ENCODE measurements around the gene NBPF3.
"Not testable (repeated sequence)": the region's sequence is repeated elsewhere in the genome, so short reads cannot be mapped to it uniquely, and the experiment has no call there.

NBPF3 gene

GRCh38 chr1:21495225-21495820 is 55.4 kb downstream of the NBPF3 start:
- no peak for FAIRE-seq

- no peak for FAIRE-seq
Observed at GRCh38 chr1:21496063-21496462, 56.1 kb downstream of the NBPF3 start.

- no peak for FAIRE-seq
Observed at GRCh38 chr1:21496886-21497285, 56.9 kb downstream of the NBPF3 start.

- FAIRE-seq, result no peak
Observed at GRCh38 chr1:21497466-21498061, 57.6 kb downstream of the NBPF3 start.

DNA sequence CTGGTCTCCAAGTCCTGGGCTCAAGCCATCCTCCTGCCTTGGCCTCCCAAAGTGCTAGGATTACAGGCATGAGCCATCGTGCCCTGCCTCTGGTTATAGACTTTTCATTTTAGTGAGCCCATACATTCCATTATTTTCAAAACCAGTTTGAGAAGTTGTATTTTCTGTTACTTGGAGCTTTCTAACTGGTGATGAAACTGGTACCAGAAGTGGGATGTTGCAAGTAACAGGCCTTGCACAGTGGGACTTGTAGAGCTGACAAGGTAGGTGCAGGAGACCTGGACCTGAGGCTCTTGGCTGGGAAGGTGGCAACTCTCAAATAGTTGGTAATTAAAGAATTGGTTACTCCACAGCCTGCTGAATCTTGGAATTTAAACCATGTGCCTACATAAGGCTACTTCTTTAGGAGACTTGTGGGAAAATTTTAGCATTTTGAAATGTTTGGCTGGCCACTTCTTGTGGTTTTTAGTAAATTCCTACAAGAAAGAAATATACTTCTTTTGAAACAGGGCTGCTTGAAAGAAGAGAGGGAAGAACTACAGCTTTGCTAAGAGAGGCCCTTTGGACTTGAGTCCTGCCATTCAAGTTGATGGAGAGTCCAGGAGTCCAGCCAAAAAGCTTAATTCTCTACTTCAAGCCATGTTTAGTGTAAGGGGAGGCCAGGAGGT is 59.5 kb downstream of the NBPF3 start:
- no peak for FAIRE-seq

DNA sequence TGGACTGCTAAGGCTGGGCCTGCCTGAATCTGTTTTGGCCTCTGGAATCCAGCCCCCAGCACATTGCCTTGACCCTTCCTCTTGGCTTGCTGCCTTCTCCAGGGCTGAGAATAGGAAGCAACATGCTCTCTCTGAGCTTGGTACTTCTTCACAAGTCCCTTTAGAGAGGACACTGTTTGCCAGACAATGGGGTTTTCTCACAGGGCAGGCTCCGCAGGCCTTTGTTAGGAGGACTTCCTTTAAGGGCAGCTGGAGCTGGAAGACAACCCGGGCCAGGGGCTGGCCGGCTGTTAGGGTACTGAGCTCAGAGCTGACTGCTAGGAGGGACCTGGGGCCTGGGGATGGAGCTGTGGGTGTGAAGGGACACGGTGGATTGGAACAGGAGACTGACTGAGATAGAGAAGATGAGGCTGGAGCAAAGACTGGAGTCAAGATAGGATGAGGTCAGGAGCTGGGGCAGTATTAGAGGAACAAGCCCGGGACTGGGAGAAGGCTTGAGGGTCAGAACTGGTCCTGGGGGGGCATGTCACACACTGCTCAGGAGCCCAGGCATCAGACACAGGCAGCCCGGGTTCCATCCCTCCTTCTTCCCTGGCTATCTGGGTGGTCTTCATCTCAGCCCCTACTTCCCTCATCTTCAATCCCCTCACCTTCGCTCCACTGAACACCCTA is 63.9 kb downstream of the NBPF3 start:
- FAIRE-seq, result no peak

- FAIRE-seq, result no peak
Observed at GRCh38 chr1:21506804-21507203, 66.9 kb downstream of the NBPF3 start.

DNA sequence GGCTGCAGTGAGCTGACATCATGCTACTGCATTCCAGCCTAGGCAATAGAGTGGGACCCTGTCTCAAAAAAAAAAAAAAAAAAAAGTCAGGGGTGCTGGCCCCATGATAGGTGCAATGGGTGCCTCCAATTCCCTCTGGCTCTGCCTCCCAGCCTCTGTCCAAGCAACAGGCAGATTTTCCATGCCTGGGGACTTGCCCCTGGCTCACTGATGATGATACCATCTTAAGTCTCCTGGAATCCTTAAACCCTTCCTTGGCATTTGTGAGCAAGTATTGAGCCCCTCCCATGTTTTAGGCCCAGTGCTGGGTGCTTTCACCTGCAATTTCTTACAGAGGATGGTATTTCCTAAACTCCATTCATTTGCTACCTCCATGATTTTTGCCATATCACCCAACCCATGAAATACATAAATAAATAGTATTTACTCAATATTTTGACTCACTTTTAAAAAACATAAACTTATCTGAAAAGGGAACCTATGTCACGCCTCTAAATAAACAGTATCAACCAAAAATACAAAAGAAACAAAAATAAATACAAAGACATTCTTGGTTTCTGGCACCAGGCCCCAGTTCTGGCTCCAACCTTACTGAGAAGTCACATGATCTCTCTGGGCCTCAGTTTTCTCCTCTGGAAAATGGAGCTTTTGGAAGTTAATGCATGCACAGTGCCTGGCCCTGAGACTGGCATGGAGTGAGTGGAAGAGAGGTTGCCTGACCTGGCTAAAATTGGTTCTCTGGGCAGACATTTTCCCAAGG is 67.8 kb downstream of the NBPF3 start:
- FAIRE-seq, result no peak

DNA sequence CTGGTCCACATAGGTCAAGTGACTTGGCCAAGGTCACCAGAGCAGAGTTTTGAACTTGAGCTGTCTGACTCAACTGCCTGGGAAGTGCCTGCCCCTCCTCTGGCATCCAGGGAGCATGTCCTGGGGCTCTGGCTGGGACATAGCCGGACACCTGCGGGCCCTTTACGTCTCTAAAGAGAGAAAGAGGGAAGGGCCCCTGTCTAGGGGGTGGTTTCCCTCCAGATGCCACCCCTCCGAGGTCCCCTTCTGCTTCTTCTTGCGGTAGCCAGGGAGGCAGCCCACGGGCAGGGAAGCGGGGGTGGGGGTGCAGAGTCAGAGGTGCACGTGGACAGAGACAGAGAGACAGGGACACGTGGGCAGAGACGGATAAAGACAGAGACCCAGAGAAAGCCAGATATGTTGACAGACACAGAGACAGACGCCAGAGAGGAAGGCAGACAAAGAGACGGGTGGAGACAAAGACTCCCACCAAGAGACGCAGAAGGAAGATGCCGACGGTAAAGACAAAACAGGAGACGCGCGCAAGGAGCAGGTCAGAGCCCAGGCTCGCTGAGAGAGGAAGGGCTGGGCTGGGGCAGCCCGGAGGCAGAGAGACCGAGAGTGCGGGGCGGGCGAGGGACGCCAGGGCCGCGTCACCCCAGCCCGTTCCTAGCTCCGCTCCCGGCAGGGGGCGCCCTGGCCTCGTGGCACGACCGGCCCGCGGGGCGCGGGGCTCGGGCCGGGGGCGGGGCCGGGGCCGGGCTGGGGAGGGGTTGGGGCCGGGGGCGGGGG is 68.8 kb downstream of the NBPF3 start:
- no peak for FAIRE-seq

DNA sequence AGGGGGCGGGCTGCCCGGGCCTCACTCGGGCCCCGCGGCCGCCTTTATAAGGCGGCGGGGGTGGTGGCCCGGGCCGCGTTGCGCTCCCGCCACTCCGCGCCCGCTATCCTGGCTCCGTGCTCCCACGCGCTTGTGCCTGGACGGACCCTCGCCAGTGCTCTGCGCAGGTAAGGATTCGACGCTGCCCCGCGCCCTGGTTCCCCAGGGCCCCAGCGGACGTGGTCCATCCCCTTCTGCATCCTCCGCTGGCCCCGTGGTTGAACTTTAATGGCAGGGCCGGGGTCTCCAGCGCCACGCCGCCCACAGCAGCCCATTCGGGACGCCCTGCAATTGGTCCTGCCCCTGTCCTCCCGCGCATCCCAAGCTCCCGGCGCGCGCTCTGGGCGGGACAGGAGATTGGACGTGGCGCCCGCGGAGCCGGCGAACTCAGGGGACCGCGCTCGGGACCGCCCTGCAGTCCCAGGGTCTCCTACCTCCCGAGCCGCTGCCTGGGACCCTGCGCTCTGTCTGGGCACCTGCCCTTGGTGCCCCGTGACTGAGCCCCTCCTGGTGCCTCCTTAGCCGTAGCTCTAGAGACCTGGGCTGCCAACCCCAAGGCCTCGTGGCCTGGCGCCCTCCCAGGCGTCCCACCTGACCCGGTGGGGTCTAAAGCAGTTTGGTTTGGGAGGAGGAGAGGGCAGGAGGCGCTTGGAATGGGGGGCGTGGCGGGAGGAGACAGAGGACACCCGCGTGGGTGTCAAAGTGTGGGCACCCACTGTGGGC is 69.6 kb downstream of the NBPF3 start, which contains the start of gene ALPL:
Gene ALPL (plus strand): TSS at position 73 of the 762 bp plus-strand sequence. CDS start 44,659 bp downstream, outside the sequence.
- FAIRE-seq, result no peak

GRCh38 chr1:21510113-21510493 is 70.2 kb downstream of the NBPF3 start:
- no peak for FAIRE-seq

DNA sequence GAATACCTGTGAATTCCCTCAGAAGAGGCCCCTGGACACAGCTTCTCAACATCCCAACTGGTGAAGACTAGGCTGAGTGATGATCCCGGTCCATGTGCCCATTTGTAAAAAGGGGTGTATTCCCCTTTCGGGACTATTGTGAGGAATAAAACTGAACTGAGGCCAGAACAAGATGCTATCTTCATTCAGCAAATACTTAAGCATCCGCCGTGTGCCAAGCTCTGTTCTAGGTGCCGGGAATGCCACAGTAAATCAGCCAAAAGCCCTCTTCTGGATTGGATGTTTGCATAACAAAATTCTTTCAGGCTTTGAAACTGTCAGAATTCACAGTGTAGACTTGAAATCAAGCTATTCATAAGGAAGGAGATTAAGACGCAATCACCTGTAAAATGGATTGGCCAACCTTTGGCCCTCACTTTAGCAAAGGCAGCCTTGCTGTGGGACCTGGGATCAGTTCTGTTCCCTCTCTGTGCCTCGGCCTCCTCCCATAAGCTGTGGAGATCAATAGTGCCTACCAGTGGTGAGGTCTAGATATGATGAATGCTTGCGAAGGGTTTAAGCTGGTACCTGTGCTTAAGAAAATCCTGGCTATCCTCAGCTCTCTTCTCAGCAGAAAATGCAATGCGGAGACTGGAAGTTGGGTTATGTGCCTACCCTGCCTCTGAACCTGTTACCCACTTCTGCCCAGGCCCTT is 71.1 kb downstream of the NBPF3 start:
- FAIRE-seq, result no peak

- FAIRE-seq, result no peak
Observed at GRCh38 chr1:21511579-21512522, 71.9 kb downstream of the NBPF3 start.

GRCh38 chr1:21514245-21514644 is 74.3 kb downstream of the NBPF3 start:
- FAIRE-seq, result no peak

GRCh38 chr1:21517161-21517589 is 77.2 kb downstream of the NBPF3 start:
- no peak for FAIRE-seq

GRCh38 chr1:21517660-21518480 is 77.9 kb downstream of the NBPF3 start:
- no peak for FAIRE-seq

DNA sequence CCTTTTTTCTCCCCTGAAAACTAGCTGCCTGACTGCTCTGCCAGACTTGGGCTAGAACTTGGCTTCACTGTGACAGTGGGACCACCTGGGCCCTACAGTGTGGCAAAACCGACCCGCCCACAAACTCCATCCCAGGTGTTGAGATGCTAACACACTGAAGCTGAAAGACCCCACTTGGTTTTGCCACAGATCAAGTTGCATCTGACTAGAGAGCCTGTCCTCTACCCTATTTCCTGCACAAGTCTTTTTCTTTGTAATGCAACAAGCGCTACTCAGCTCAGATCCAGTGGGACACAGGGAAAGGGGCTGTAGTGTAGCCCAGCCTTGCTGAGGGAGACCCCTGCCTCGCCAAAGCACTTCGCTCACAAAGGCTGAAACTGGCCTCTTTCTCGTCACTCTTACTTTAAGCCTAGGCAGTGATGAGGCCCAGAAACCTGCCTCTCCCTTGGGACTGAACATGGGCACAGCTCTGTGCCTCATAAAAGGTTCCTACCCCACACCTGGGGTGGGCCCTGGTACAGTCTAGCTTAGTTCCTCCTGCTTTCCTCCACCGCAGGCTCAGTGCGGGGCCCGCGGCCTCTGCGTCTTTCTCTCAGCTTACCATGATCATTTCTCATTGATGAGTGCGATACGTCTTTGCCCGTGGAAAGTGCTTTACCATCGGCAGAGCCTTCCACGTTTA is 79.0 kb downstream of the NBPF3 start:
- FAIRE-seq, result no peak

DNA sequence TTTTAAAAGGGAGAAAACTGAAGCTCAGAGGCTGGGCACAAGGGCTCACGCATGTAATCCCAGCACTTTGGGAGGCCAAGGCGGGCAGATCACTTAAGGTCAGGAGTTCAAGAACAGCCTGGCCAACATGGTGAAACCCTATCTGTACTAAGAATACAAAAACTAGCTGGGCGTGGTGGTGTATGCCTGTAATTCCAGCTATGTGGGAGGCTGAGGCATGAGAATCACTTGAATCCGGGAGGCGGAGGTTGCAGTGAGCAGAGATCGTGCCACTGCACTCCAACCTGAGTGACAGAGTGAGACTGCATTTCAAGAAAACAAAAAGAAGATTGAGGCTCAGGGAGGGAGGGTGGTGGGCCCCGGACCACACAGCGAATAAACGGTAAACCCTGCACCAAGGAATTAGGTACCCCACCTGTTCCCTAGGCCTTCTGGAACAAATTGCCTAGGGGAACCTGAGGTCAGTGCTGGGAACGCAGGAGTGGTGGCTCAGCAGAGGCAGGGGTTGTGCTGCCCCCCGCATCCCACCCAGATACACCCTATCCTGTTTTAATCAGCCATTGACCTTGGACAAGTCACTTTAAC is 79.6 kb downstream of the NBPF3 start:
- FAIRE-seq, result not testable (repeated sequence)

Data from TTC549 (cell line).